ENCODE results near the gene KLK4.

The KLK4 gene

DNA sequence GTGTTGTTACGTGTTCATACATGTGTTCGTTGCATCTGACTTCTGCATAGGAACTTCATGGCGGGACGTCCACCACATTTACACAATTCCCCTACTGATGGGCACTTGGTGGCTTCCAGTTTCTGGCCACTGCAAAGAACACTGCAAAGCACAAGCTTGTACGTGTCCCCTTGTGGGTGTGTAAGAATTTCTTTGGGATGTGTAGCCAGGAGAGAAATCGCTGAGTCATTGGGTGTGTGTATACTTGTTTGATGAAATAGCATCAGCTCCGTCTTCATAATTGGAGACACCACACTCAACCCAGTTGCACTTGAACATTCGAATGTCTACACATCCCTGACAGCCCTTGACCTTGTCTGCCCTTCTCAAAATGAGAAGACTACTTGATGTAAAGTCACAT is 22.4 kb upstream of the KLK4 start:
- Histone ChIP-seq H3K9me3 (ENCODE audit: control insufficient read depth in 2 of 2, low read length in 2 of 2) (no peaks in the 10 kb centered on the region), H3K27ac (ENCODE audit: low read depth in 2 of 2, low read length in 2 of 2) (no peak overlapping the region), H3K9ac (ENCODE audit: low read depth in 1 of 2, low read length in 2 of 2) (no peak overlapping the region), H3K36me3 (ENCODE audit: control insufficient read depth in 2 of 2, insufficient read depth in 2 of 2, low read length in 2 of 2) (no peaks in the 10 kb centered on the region), H3K4me1 (ENCODE audit: control insufficient read depth in 2 of 2, insufficient read depth in 2 of 2, low read length in 2 of 2) (no peaks in the 10 kb centered on the region), H3K27me3 (ENCODE audit: control insufficient read depth in 2 of 2, insufficient read depth in 2 of 2, low read length in 2 of 2) (peaks cover 2 to 9% of the 10 kb centered on the region in 2 donors), H3K4me3 (ENCODE audit: low read length in 2 of 2) (no peak overlapping the region)

DNA sequence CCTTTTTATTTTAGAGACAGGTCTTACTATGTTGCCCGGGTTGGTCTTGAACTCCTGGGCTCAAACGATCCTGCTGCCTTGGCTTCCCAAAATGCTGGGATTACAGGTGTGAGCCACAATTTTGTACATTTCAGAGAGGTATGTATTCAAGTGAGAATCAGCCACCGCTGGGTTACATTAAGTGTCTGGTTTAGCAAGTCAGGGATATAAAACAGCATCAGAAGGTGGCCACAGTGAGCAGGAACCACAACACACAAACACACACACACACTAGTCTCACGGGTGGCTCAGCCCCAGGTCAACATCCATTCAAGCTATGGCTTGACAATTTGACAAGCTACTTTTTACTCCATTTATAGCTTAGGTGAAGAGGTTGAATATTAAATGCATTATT is 21.5 kb upstream of the KLK4 start:
- H3K4me3 ChIP-seq (ENCODE audit: low read length in 2 of 2): no peak overlapping the region
- H3K27me3 ChIP-seq (ENCODE audit: control insufficient read depth in 2 of 2, insufficient read depth in 2 of 2, low read length in 2 of 2): peaks cover 4 to 9% of the 10 kb centered on the region in 2 donors
- H3K9me3 ChIP-seq (ENCODE audit: control insufficient read depth in 2 of 2, low read length in 2 of 2): no peaks in the 10 kb centered on the region

DNA sequence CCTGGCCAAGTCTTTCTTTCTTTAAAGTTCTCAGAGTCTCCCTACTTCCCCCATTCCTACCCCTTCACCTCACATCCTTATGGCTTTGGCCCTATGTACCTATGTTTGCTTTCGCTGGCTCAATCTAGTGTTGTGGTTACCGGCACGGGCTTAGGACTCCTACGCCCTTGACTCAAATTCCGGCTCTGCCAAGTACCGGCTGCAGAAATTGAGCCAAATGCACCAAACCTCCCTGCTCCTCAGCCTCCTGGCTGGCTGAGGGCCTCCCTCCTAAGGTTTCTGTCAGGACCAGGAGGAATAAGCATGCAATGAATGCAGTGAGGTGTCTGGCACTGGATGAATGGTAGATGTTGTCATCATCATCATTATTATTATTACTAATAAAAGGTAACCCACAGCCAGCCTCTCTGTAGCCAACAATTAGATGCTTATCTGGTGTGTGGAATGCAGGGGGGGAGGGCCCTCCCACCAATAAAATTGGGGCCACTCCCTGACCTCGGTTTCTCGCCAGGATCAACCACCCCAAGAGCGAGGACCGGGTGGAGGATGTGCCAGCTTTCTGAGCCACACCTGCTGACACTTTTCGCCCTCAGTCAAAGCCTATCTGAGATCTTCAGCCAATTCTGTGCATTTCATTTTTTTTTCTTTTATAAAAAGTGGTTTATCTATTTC is 21.0 kb upstream of the KLK4 start:
- no peak overlapping the region for H3K4me3 ChIP-seq (ENCODE audit: low read length in 2 of 2)
- no peak overlapping the region for H3K9ac ChIP-seq (ENCODE audit: low read depth in 1 of 2, low read length in 2 of 2)
- no peaks in the 10 kb centered on the region for H3K9me3 ChIP-seq (ENCODE audit: control insufficient read depth in 2 of 2, low read length in 2 of 2)
- no peak overlapping the region for H3K27ac ChIP-seq (ENCODE audit: low read depth in 2 of 2, low read length in 2 of 2)
- no peaks in the 10 kb centered on the region for H3K36me3 ChIP-seq (ENCODE audit: control insufficient read depth in 2 of 2, insufficient read depth in 2 of 2, low read length in 2 of 2)
- H3K27me3 ChIP-seq (ENCODE audit: control insufficient read depth in 2 of 2, insufficient read depth in 2 of 2, low read length in 2 of 2): peaks cover 4 to 9% of the 10 kb centered on the region in 2 donors
- H3K4me1 ChIP-seq (ENCODE audit: control insufficient read depth in 2 of 2, insufficient read depth in 2 of 2, low read length in 2 of 2): no peaks in the 10 kb centered on the region

More for the DNA sequence above, 21.5 kb upstream of the KLK4 start:
- Histone ChIP-seq H3K27ac (ENCODE audit: low read depth in 2 of 2, low read length in 2 of 2) (no peak overlapping the region), H3K36me3 (ENCODE audit: control insufficient read depth in 2 of 2, insufficient read depth in 2 of 2, low read length in 2 of 2) (no peaks in the 10 kb centered on the region), H3K4me1 (ENCODE audit: control insufficient read depth in 2 of 2, insufficient read depth in 2 of 2, low read length in 2 of 2) (no peaks in the 10 kb centered on the region), H3K9ac (ENCODE audit: low read depth in 1 of 2, low read length in 2 of 2) (no peak overlapping the region)

DNA sequence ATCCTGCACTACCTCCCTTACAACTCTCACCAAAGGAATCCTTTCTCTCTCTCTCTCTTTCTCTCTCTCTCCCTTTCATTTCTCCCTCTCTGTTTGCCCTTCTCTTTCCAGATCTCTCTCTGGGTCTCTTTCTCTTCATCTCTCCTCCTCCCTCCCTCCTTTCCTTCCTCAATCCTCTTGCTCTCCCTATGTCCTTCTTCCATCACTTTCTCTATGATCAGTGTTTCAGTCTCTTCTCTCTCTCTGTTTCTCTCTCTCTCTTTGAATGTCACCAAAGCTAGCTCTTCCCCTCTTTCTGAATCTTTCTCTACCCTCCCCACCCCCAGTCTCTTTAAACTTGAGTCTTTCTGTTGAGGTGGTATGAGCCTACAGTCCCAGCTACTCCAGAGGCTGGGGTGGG is 19.8 kb upstream of the KLK4 start:
- Histone ChIP-seq H3K4me3 (ENCODE audit: low read length in 2 of 2) (no peak overlapping the region), H3K27me3 (ENCODE audit: control insufficient read depth in 2 of 2, insufficient read depth in 2 of 2, low read length in 2 of 2) (peaks cover 4 to 9% of the 10 kb centered on the region in 2 donors), H3K9ac (ENCODE audit: low read depth in 1 of 2, low read length in 2 of 2) (no peak overlapping the region), H3K27ac (ENCODE audit: low read depth in 2 of 2, low read length in 2 of 2) (no peak overlapping the region), H3K4me1 (ENCODE audit: control insufficient read depth in 2 of 2, insufficient read depth in 2 of 2, low read length in 2 of 2) (no peaks in the 10 kb centered on the region), H3K9me3 (ENCODE audit: control insufficient read depth in 2 of 2, low read length in 2 of 2) (no peaks in the 10 kb centered on the region), H3K36me3 (ENCODE audit: control insufficient read depth in 2 of 2, insufficient read depth in 2 of 2, low read length in 2 of 2) (no peaks in the 10 kb centered on the region)

DNA sequence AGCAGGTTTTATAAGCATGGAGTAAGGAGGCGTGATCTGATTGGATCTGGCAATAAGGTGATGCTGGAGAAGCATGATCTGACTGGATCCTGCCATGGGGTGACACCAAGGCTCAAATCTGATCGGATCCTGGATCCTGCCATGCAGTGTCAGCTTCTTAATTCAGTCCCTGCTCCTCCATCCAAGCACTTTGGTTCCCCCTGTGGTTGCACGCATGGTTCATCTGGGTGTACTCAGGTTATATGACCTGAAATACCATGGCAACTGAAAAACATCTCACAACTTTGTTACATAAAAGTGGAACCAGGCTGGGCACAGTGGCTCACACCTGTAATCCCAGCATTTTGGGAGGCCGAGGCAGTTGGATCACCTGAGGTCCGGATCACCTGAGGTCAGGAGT is 17.6 kb upstream of the KLK4 start:
- H3K9me3 ChIP-seq (ENCODE audit: control insufficient read depth in 2 of 2, low read length in 2 of 2): no peaks in the 10 kb centered on the region
- H3K36me3 ChIP-seq (ENCODE audit: control insufficient read depth in 2 of 2, insufficient read depth in 2 of 2, low read length in 2 of 2): no peaks in the 10 kb centered on the region
- no peak overlapping the region for H3K27ac ChIP-seq (ENCODE audit: low read depth in 2 of 2, low read length in 2 of 2)
- no peak overlapping the region for H3K4me3 ChIP-seq (ENCODE audit: low read length in 2 of 2)
- H3K9ac ChIP-seq (ENCODE audit: low read depth in 1 of 2, low read length in 2 of 2): no peak overlapping the region
- H3K27me3 ChIP-seq (ENCODE audit: control insufficient read depth in 2 of 2, insufficient read depth in 2 of 2, low read length in 2 of 2): peaks cover 4 to 9% of the 10 kb centered on the region in 2 donors
- H3K4me1 ChIP-seq (ENCODE audit: control insufficient read depth in 2 of 2, insufficient read depth in 2 of 2, low read length in 2 of 2): no peaks in the 10 kb centered on the region

DNA sequence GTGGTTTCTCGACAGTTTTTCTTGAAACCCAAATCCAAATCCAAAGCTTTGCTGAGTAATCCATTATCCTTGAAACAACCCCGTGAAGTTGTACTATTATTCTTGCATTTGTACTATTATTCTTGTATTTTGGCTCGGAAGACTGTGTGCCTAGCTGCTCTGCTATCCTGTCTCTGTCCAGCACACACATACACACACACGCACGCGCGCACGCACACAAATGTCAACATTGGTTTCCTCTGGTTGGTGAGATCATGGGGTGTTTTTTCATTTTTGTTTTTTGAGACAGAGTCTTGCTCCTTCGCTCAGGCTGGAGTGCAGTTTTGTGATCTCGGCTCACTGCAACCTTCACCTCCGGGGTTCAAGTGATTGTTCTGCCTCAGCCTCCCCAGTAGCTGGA is 14.9 kb upstream of the KLK4 start:
- Histone ChIP-seq H3K9me3 (ENCODE audit: control insufficient read depth in 2 of 2, low read length in 2 of 2) (no peaks in the 10 kb centered on the region), H3K27me3 (ENCODE audit: control insufficient read depth in 2 of 2, insufficient read depth in 2 of 2, low read length in 2 of 2) (peaks cover 4% of the 10 kb centered on the region in 2 donors), H3K9ac (ENCODE audit: low read depth in 1 of 2, low read length in 2 of 2) (no peak overlapping the region), H3K27ac (ENCODE audit: low read depth in 2 of 2, low read length in 2 of 2) (no peak overlapping the region), H3K4me1 (ENCODE audit: control insufficient read depth in 2 of 2, insufficient read depth in 2 of 2, low read length in 2 of 2) (peaks cover 0 to 3% of the 10 kb centered on the region in 2 donors), H3K4me3 (ENCODE audit: low read length in 2 of 2) (no peak overlapping the region), H3K36me3 (ENCODE audit: control insufficient read depth in 2 of 2, insufficient read depth in 2 of 2, low read length in 2 of 2) (no peaks in the 10 kb centered on the region)

DNA sequence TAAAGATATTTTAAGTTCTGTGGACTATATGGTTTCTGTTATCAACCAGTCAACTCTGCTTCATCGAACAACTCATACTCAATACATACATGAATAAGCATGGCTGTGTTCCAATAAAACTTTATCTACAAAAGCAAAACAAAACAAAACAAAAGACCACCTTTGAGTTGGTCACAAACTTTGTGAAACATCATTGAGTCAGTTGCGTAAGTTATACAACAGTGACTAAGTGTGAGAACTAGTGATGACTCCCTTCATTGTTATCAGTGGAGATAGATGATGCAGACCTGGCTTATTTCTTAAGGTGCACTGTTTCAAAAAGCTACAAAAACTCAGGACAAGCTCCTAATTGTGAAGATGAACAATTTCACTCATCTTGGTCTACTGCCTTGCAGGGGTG is 14.5 kb upstream of the KLK4 start:
- H3K27me3 ChIP-seq (ENCODE audit: control insufficient read depth in 2 of 2, insufficient read depth in 2 of 2, low read length in 2 of 2): peaks cover 4% of the 10 kb centered on the region in 2 donors
- no peak overlapping the region for H3K27ac ChIP-seq (ENCODE audit: low read depth in 2 of 2, low read length in 2 of 2)
- H3K9me3 ChIP-seq (ENCODE audit: control insufficient read depth in 2 of 2, low read length in 2 of 2): no peaks in the 10 kb centered on the region
- no peaks in the 10 kb centered on the region for H3K36me3 ChIP-seq (ENCODE audit: control insufficient read depth in 2 of 2, insufficient read depth in 2 of 2, low read length in 2 of 2)
- H3K4me1 ChIP-seq (ENCODE audit: control insufficient read depth in 2 of 2, insufficient read depth in 2 of 2, low read length in 2 of 2): peaks cover 0 to 3% of the 10 kb centered on the region in 2 donors
- H3K4me3 ChIP-seq (ENCODE audit: low read length in 2 of 2): no peak overlapping the region
- no peak overlapping the region for H3K9ac ChIP-seq (ENCODE audit: low read depth in 1 of 2, low read length in 2 of 2)

DNA sequence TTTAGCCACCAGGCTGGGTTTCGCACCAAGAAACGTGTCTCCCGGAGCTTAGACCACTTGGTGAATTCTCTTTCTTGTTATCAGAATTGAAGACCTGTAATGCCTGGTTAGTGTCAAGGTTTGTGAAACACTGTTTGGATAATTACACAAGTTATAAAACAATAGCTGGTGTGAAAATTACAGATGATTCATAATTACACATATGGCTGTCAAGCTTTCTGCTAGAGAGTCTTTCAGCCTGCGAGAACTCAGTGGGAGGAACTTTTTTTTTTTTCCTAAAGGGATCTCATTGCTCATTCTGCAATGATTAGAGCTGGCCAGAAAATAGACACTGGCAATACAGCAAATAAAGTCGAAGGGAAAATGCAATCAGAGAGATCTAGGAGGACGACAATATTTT is 13.4 kb upstream of the KLK4 start:
- H3K27me3 ChIP-seq (ENCODE audit: control insufficient read depth in 2 of 2, insufficient read depth in 2 of 2, low read length in 2 of 2): peaks cover 4% of the 10 kb centered on the region in 2 donors
- no peak overlapping the region for H3K4me3 ChIP-seq (ENCODE audit: low read length in 2 of 2)
- H3K9me3 ChIP-seq (ENCODE audit: control insufficient read depth in 2 of 2, low read length in 2 of 2): no peaks in the 10 kb centered on the region
- peaks cover 0 to 3% of the 10 kb centered on the region in 2 donors for H3K4me1 ChIP-seq (ENCODE audit: control insufficient read depth in 2 of 2, insufficient read depth in 2 of 2, low read length in 2 of 2)
- no peak overlapping the region for H3K27ac ChIP-seq (ENCODE audit: low read depth in 2 of 2, low read length in 2 of 2)
- H3K9ac ChIP-seq (ENCODE audit: low read depth in 1 of 2, low read length in 2 of 2): no peak overlapping the region
- no peaks in the 10 kb centered on the region for H3K36me3 ChIP-seq (ENCODE audit: control insufficient read depth in 2 of 2, insufficient read depth in 2 of 2, low read length in 2 of 2)

DNA sequence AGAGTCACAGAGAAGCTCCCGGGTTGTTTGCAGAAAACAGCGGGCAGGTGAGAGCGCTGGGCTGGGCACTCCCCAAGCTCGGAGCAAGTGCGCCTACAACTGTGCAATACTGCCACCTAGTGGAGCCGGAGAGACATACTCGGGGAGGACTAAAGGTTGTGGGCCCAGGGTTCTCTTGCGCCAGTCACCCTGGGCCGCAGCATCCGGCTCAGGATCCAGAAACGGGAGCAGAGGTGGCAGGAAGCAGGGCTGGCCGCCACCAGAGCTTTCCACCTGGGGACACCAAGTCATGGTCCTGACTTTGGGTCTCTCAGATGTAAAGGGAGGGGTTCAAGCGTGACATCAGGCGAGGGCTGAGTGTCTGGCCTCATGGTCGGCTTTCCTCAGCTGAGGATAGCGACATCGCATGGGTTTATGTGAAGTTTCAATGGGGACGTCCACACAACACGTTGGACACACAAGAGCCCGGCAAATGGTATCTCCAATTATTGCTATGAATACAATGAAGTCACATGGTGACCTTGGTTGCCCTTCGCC is 11.2 kb upstream of the KLK4 start:
- H3K36me3 ChIP-seq (ENCODE audit: control insufficient read depth in 2 of 2, insufficient read depth in 2 of 2, low read length in 2 of 2): no peaks in the 10 kb centered on the region
- no peaks in the 10 kb centered on the region for H3K9me3 ChIP-seq (ENCODE audit: control insufficient read depth in 2 of 2, low read length in 2 of 2)
- no peak overlapping the region for H3K4me3 ChIP-seq (ENCODE audit: low read length in 2 of 2)
- H3K9ac ChIP-seq (ENCODE audit: low read depth in 1 of 2, low read length in 2 of 2): peak overlapping the region in 1 of 2 donors; percentile 14
- no peaks in the 10 kb centered on the region for H3K27me3 ChIP-seq (ENCODE audit: control insufficient read depth in 2 of 2, insufficient read depth in 2 of 2, low read length in 2 of 2)
- no peak overlapping the region for H3K27ac ChIP-seq (ENCODE audit: low read depth in 2 of 2, low read length in 2 of 2)
- H3K4me1 ChIP-seq (ENCODE audit: control insufficient read depth in 2 of 2, insufficient read depth in 2 of 2, low read length in 2 of 2): peaks cover 0 to 3% of the 10 kb centered on the region in 2 donors

DNA sequence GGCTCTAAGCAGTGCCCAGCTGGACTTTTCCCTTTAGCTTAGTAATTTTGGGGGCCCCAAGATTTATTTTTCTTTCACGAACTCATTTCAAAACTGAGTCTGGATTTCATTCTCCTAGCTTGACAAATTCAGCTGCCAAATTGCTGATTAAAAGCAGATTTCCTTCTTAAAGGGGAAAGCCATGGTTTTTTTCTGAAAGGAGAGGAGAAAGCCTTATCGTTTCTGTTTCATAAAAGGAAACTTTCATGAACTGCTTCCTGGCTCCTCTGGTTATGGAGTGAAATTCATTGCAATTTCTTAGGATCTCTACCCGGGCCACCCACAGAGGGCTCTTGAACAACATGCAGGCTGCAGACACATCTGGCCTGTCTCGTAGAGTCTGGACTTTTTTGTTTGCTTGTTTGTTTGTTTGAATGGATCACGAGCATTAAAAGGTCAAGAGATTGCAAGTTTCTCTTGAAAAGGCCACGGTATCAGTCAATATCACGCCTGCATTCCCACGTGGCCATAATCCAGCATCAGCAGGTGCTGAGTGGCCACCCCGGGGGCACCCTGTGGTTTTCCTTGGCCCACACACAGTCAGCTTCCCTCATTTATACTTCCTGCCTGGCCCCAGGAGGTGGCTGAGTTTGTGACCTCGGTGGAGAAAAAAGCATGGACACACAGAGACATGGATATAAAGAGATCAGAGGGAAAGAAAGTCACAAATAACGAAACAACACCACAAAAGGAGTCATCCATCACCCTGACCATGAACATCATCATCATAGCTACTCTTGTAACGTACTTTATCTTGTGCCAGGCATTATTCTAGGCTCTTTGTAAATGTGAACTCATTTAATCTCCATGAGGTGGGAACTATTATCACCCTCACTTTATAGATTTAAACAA is 10.5 kb upstream of the KLK4 start:
- Histone ChIP-seq H3K9me3 (ENCODE audit: control insufficient read depth in 2 of 2, low read length in 2 of 2) (no peaks in the 10 kb centered on the region), H3K9ac (ENCODE audit: low read depth in 1 of 2, low read length in 2 of 2) (no peak overlapping the region), H3K36me3 (ENCODE audit: control insufficient read depth in 2 of 2, insufficient read depth in 2 of 2, low read length in 2 of 2) (no peaks in the 10 kb centered on the region), H3K4me3 (ENCODE audit: low read length in 2 of 2) (no peak overlapping the region), H3K27me3 (ENCODE audit: control insufficient read depth in 2 of 2, insufficient read depth in 2 of 2, low read length in 2 of 2) (no peaks in the 10 kb centered on the region), H3K4me1 (ENCODE audit: control insufficient read depth in 2 of 2, insufficient read depth in 2 of 2, low read length in 2 of 2) (peaks cover 0 to 3% of the 10 kb centered on the region in 2 donors), H3K27ac (ENCODE audit: low read depth in 2 of 2, low read length in 2 of 2) (no peak overlapping the region)
